GM18505 (cell line): Measurements from ENCODE around the gene POLR2J.

Source experiments
- ATAC-seq: cut with Tn5 transposase; IDR thresholded peaks from one replicate; pipeline ENCODE4 v1.9.1; 2021; ENCODE audit not compliant: unreplicated experiment
- POLR2A ChIP-seq: IDR thresholded peaks from 4 replicates; pipeline ENCODE4 v1.6.1; 2011; ENCODE audit warnings: borderline replicate concordance; ENCODE audit not compliant: insufficient read depth, insufficient read length; ENCODE audit errors: extremely low read depth

The POLR2J gene

DNA sequence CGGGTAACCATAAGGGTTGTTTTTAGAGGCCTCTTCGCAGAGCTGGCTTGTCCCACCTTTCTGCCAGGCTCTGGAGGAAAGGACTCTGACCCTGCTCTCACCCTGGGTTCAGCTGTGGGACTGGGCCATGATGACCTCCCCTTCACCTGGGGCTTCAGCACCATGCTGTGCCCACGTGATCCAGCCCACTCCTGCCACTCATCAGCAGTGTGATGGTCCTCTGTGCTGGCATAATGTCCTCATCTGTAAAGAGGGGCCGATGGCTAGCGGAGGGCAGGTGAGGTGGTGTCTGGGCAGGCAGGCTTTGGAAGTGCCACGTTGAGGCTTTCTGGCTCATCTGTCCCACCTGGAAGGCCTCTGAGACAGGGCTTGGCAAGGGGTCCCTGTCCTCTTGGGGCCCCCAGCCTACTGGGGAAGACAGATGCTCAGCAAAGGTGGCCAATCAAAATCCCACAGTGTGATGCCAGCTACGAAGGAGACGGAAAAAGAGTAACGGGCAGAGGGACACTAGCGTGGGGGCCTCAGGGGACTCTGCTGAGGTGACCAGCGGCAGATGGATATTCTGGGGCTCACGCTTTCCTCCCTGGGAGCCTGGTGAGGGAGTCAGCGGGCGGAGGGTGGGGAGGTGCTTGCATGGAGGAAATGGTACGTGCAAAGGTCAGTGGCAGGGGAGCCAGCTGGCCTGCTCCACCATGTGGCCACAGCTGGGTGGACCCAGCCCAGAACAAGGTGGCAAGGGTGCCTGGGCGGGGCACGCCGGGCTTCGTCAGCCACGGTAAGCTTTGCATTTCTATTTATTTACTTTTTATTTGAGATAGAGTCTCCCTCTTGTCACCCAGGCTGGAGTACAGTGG, 8.5 kb downstream of the POLR2J start:
- ATAC-seq, result no peak
- TF ChIP-seq POLR2A, result no peak

DNA sequence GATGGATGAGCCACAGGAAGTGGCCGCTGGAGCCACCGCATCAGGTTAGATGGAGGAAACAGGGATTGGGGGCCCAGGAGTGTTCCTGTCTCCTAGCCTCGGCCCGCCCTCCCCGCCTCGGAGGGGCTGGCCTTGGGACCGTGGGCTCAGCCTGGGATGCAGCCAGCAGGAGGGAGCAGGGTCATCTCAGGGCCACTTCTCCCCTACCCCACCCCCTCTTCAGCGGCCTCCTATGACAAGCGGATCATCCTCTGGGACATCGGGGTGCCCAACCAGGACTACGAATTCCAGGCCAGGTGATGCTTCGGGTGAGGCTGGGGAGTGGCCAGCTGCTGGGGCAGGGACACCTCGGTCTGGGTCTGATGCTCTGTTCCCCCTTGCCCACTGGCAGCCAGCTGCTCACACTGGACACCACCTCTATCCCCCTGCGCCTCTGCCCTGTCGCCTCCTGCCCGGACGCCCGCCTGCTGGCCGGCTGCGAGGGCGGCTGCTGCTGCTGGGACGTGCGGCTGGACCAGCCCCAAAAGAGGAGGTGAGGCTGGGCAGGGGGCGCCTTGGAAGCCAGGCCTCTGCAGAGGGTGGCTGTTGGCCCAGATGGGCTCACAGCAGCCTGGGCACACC, 9.3 kb downstream of the POLR2J start:
- no peak for TF ChIP-seq POLR2A
- no peak for ATAC-seq

DNA sequence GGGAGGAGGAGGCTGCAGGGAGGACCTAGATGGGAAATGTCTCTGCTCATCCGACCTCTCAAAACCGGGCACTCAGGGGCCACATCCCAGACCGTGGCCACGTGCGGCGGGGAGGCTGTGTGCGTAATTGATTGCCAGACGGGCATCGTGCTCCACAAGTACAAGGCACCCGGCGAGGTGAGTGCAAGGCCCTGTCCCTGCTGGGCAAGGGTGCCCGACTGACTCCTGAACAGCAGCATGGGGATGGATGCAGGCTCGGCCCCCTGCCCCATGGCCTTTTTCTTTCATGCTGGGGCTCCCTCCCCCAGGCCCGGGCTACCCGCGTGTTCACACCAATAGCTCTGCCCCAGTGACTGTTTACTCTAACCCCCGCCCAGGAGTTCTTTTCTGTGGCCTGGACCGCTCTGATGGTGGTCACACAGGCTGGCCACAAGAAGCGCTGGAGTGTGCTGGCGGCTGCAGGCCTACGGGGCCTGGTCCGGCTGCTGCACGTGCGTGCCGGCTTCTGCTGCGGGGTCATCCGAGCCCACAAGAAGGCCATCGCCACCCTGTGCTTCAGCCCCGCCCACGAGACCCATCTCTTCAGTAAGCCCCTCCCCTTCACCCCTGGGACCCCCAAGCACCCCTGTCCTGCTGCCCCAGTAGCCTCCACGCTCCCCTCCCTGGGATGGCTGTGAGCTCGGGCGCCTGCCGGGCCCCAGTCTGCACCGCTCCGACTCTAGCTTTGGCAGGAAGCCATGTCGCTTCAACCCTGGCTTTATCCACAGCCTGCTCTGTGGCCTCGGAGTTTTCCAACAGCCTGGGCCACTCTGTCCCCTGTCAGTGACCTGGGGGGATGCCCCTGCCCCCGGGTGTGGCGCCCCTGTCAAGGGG, 10.0 kb downstream of the POLR2J start:
- no peak for TF ChIP-seq POLR2A
- no peak for ATAC-seq

DNA sequence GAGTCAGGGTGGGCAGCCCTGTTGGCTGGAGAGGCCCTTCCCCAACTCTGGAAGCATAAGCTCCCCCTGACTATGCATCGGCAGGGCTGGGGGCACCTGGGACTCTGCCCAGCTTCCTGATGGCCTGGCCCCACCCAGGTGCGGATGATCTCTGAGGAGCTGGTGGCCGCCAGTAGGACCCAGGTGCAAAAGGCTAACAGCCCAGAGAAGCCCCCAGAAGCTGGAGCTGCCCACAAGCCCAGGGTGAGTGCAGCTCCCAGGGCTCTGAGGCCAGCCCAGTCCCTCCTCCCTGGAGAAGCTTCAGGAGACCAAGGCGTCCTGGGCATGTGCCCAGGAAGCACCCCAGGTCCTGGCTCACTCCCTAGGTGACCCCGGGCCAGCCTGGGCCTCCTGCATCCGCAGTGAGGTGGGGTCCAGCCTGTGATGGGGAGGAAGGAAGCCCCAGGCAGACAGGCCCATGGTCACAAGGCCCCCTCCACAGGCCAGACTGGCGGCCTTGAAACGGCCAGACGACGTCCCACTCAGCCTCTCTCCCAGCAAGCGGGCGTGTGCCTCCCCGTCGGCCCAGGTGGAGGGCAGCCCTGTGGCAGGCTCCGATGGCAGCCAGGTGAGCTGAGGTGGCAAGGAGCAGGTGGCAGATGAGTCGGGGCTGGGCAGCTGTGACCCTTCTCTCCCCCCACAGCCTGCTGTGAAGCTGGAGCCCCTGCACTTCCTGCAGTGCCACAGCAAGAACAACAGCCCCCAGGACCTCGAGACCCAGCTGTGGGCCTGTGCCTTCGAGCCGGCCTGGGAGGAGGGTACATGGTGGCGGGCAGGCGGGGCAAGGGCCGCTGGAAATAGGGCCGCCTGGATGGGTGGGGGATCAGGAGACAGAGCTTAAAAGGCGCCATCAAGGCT, 10.9 kb downstream of the POLR2J start:
- no peak for TF ChIP-seq POLR2A
- no peak for ATAC-seq

DNA sequence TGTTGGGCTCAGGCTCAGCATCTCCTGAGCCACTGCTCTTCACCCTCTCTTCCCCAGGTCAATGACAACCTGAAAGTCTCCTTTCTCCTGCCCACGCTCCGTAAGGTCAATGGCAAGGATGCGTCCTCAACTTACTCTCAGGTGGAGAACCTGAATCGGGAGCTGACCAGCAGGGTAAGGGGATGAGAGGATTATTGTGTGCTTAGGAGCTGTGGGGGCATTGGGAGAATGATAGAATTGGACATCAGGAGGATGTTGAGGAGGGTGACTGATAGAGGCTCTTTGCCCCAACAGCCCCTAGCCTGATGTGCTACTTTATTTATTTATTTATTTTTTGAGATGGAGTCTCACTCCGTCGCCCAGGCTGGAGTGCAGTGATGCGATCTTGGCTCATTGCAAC, 12.6 kb downstream of the POLR2J start:
- ATAC-seq, result no peak
- TF ChIP-seq POLR2A, result no peak

DNA sequence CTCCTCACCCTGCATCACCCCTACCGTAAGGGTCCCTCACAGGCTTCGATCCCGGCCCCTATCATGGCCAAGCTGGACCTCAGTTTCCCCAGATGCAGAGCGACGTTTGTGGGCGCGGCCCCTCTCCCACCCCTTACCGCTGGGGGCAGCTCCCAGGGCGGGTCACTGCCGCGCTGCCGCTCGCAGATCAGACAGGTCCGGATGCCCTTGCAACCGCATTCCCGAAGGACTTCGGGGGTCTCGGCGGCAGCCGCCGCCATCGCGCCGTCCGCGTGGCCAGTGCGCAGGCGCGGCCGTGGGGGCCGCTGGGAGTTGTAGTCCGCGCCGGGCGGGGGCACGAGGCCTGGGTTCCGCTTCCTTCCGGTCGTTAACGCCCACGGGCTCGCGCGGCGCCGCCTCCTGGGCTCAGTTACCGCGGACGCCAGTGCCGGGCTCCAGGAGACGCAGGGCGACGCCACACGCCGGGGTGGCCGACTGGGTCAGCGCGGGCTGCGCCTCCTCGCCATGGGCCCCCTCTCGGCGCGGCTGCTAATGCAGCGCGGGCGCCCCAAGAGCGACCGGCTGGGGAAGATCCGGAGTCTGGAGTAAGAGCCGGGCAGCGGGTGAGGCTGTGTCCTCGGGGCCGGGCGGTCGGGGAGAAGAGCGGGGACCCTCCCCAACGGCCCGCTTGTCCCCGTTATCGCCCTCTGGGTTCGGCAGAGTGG, 14.0 kb downstream of the POLR2J start, which contains the start of the genes ALKBH4 and LRWD1:
Gene ALKBH4, minus strand, starts transcription at position 287 of the 704 bp plus-strand sequence. Its CDS starts 27 bp downstream, at position 260.
Gene LRWD1, plus strand, starts transcription at position 408 of the 704 bp plus-strand sequence. Its CDS starts 97 bp downstream, at position 505.
- TF ChIP-seq POLR2A, result peak; percentile 84
- ATAC-seq, result peak; percentile 86

DNA sequence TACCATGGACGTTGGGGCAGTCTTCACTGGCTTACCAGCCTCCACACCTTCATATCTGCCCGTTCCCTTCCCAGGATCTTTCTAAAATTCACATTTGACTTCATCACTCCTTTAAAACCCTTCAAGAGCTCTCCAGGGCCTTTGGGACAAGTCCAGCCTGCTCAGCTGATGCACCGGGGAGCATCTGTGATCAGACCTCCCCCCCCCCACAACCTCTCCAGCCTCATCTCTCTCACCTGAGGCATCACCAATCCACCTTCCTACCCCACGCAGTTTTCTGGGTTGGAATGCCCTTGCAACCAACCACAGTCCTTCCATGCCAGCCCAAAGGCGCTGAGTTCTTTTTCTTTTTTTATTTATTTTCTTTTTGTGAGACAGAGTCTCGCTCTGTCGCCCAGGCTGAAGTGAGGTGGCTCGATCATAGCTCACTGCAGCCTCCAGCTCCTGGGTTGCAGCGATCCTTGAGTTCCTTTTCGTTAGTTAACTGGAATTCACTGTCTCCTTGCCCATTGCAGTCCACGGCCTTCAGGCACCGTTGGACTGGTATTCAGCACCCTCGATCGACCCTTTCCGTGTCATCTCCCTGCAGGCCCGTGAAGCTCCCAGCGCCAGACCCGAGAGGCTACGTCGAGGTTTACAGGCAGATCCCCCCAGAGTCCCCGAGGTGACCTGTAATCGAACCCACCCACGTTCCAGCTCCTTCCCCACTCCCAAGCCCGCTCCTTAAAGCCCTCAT, 14.7 kb downstream of the POLR2J start:
- TF ChIP-seq POLR2A, result no peak
- no peak for ATAC-seq

DNA sequence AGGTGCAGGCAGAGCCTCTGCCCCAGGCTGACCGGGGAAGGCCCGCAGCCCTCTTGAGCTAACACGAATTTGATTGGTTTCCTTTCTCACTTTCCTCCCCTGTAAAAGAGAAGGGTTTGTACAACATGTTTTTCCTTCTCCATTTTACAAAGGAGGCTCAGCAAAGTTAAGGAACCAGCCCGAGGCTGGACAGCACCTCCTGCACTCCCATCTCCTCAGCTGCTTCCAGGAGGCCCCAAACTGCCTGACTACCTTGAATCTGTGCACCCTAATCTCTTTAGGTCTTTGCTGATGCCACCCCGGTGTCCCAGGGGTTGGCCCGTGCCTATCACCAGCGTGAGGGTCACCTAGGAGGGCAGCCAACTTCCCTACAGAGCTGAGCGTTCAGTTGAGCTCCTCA, 18.3 kb downstream of the POLR2J start:
- no peak for ATAC-seq
- no peak for TF ChIP-seq POLR2A

DNA sequence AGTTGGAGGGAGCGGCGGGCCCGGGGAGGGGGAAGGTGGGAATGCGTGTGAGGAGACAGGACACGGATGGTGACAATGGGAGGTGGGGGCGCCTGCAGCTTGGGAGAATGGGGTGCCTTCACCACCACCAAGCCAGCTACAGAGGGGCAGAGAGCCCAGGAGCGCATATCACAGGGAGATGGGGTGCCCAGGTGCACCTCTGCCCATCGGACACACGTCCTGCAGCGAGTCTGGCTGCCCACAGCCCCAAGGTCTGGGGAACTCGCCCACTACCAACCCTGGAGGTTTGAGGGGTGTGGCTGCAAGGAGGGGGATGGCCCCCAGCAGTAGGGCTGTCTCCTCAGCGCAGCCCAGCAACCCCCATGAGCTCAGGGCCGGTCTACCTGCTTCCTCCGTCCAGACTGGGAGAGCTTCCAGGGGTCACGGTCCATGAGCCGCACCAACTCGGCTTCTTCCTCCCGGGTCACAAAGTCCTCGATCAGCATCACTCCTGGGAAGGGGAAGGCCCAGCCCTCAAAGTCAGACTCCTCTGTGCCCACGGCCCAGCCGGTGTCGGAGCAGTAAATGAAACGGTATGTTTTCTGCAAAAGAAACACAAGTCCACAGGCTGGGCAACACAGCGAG, 19.4 kb downstream of the POLR2J start:
- no peak for TF ChIP-seq POLR2A
- no peak for ATAC-seq

DNA sequence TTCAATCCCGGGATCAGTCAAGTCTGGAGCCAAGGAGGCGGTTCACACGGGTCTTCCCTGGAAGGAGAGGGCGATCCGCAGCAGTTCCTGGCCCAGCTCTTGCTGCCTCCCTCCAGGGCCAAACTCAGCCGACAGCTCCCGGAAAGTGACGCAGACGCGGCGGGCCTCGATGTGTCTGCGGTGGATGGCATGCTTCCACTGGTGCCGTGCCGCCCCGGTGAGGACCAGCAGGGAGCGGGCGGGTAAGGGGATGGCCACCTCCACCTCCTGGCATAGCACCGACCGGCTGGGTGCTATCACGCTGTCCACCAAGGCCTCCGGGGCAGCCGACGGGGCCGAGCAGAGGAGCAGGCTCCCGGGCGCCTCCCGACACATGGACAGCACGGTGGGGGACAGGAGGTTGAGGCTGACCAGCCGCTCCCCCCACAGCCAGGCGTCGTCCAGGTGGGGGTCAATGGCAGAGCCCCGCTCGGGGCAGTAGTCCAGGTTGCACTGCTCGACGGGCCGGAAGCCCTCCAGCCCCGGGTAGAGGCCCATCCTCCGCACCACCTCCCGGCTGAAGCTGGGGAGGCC, 21.3 kb downstream of the POLR2J start:
- TF ChIP-seq POLR2A, result no peak
- ATAC-seq, result no peak
